Endothelial cell of umbilical vein (primary cell): Measurements from ENCODE around the gene PAQR4. TPM values are rescaled to one million over a fixed set of nuclear protein-coding genes. Genes with fewer than 3 reads are reported as not detected.

ENCODE experiments used
- BruUV-seq: library from RNA; stranded (reverse); fragments of 400-500 nt; replicated peaks from 2 replicates; lab custom pipeline; 2021; lab: Mats Ljungman, UMichigan
- CTCF ChIA-PET: fragments of 300-600, 350-600 bp; sonication (Branson Sonifier 250); formaldehyde crosslinking; loops from one replicate; lab custom pipeline; 2021; ENCODE audit warnings: antibody characterized with exemption, inconsistent platforms; lab: Charles Lee
- POLR2A ChIA-PET: fragments of 300-600, 350-600 bp; sonication (Branson Sonifier 250); formaldehyde crosslinking; loops from one replicate; lab custom pipeline; 2021; ENCODE audit warnings: antibody characterized with exemption, inconsistent platforms; lab: Charles Lee
- DNase-seq: peaks from one replicate; pipeline ENCODE4 v3.0.0-alpha.2; 2011; ENCODE audit warnings: low read depth, low spot score
- FAIRE-seq: peaks from 2 replicates; lab custom pipeline; 2011; peaks lifted over from hg19 to GRCh38; lab: Jason Lieb, UNC
- H2AFZ ChIP-seq: 2 replicates; pipeline ENCODE4 v1.6.0; 2012; ENCODE audit warnings: low read depth, low read length, control low read depth, inconsistent platforms
- H3K27ac ChIP-seq: 2 replicates; pipeline ENCODE4 v1.5.1; 2011; ENCODE audit warnings: low read depth, mild to moderate bottlenecking, control low read depth, low read length, moderate library complexity; ENCODE audit not compliant: insufficient read depth
- H3K27me3 ChIP-seq, 2 experiments: 2 replicates each; pipeline versions ENCODE4 v1.6.0 to v1.6.1; 2011; ENCODE audit warnings: low read length in 2 of 2, mixed read lengths in 1 of 2; ENCODE audit not compliant: control insufficient read depth in 2 of 2, insufficient read depth in 2 of 2
- H3K36me3 ChIP-seq, 2 experiments: 2 replicates in 1 of 2; 3 replicates in 1 of 2; pipeline ENCODE4 v1.5.1; 2011; ENCODE audit warnings: low read length in 2 of 2, mild to moderate bottlenecking in 1 of 2, moderate library complexity in 1 of 2; ENCODE audit not compliant: control insufficient read depth in 2 of 2, insufficient read depth in 2 of 2; ENCODE audit errors: extremely low read depth in 1 of 2
- H3K4me1 ChIP-seq: 3 replicates; pipeline ENCODE4 v1.5.1; 2011; ENCODE audit warnings: mild to moderate bottlenecking, low read length; ENCODE audit not compliant: control insufficient read depth, insufficient read depth; ENCODE audit errors: extremely low read depth
- H3K4me2 ChIP-seq: 2 replicates; pipeline ENCODE4 v1.6.1; 2011; ENCODE audit warnings: low read length, control low read depth, mixed read lengths; ENCODE audit not compliant: insufficient read depth
- H3K4me3 ChIP-seq, 3 experiments: fragments of 200-600 bp in 1 of 3; sonication (generic), shearing (Covaris generic) in 1 of 3; replicated peaks in 1 of 3; 2 replicates each; pipeline ENCODE4 v1.5.1; 2011 to 2016; ENCODE audit warnings: control low read depth in 3 of 3, low read length in 3 of 3, mild to moderate bottlenecking in 2 of 3, inconsistent platforms in 1 of 3, low read depth in 1 of 3, moderate library complexity in 1 of 3; ENCODE audit not compliant: insufficient read depth in 1 of 3
- H3K79me2 ChIP-seq: 2 replicates; pipeline ENCODE4 v1.6.0; 2012; ENCODE audit warnings: low read length, inconsistent platforms; ENCODE audit not compliant: control insufficient read depth, insufficient read depth
- H3K9ac ChIP-seq: replicated peaks from 2 replicates; pipeline ENCODE3; 2011; ENCODE audit warnings: low read length, control low read depth; ENCODE audit not compliant: insufficient read depth; ENCODE audit errors: extremely low read depth
- H3K9me1 ChIP-seq: replicated peaks from 3 replicates; pipeline ENCODE4 v1.6.0; 2011; ENCODE audit warnings: mild to moderate bottlenecking, low read length; ENCODE audit not compliant: control insufficient read depth, insufficient read depth; ENCODE audit errors: extremely low read depth
- H3K9me3 ChIP-seq: replicated peaks from 2 replicates; pipeline ENCODE4 v1.5.1; 2012; ENCODE audit warnings: low read length, inconsistent platforms; ENCODE audit not compliant: control insufficient read depth, insufficient read depth
- H4K20me1 ChIP-seq: replicated peaks from 2 replicates; pipeline ENCODE3; 2011; ENCODE audit warnings: mild to moderate bottlenecking, low read length; ENCODE audit not compliant: control insufficient read depth, insufficient read depth; ENCODE audit errors: extremely low read depth
- EZH2 ChIP-seq: IDR thresholded peaks from 2 replicates; pipeline ENCODE4 v1.6.1; 2012; ENCODE audit warnings: borderline replicate concordance, low read depth, mild to moderate bottlenecking, moderate library complexity, low read length, inconsistent platforms; ENCODE audit not compliant: severe bottlenecking
- FOS ChIP-seq: IDR thresholded peaks from 2 replicates; pipeline ENCODE4 v1.6.1; 2011; ENCODE audit warnings: mild to moderate bottlenecking, low read length, moderate library complexity, borderline replicate concordance; ENCODE audit not compliant: insufficient read depth
- GATA2 ChIP-seq: IDR thresholded peaks from 2 replicates; pipeline ENCODE4 v1.7.0; 2011; ENCODE audit warnings: low read depth, mild to moderate bottlenecking, moderate library complexity, mixed read lengths, low read length; ENCODE audit not compliant: insufficient read length, insufficient read depth
- JUN ChIP-seq: IDR thresholded peaks from 2 replicates; pipeline ENCODE4 v1.6.1; 2011; ENCODE audit warnings: borderline replicate concordance, low read depth; ENCODE audit not compliant: insufficient read length, insufficient read depth
- MYC ChIP-seq: IDR thresholded peaks from one replicate; pipeline ENCODE4 v1.6.1; 2011; ENCODE audit warnings: mild to moderate bottlenecking, low read depth, low read length
- POLR2A ChIP-seq: IDR thresholded peaks from 2 replicates; pipeline ENCODE4 v1.6.1; 2012; ENCODE audit warnings: low read depth, mild to moderate bottlenecking, control low read depth, low read length
- POLR2AphosphoS5 ChIP-seq: IDR thresholded peaks from 2 replicates; pipeline ENCODE4 v1.6.1; 2012; ENCODE audit warnings: low read depth, mild to moderate bottlenecking, control low read depth, low read length, moderate library complexity; ENCODE audit not compliant: insufficient read depth
- dilution Hi-C: fragments of 300-500 bp; cut with MboI; formaldehyde crosslinking; loops from one replicate; pipeline ENCODE4 v1.15.0; 2019; ENCODE audit warnings: low sequenced_read_pairs; ENCODE audit not compliant: extremely low pct_ligation_motif_present
- intact Hi-C: fragments of 100-400 bp; cut with micrococcal nuclease; formaldehyde crosslinking; loops from one replicate; pipeline ENCODE4 v1.10.0; 2022
- polyA plus RNA-seq, 4 experiments: library from polyadenylated mRNA; depleted of rRNA in 3 of 4; stranded (reverse) in 3 of 4; unstranded in 1 of 4; fragments of >200 nt; gene quantifications; 2 replicates each; pipeline versions ENCODE4 v1.2.1 to v1.2.3, GENCODE V29; 2011 to 2012; ENCODE audit warnings: missing spikeins in 1 of 4
- total RNA-seq: library from RNA; stranded (reverse); gene quantifications from 2 replicates; pipeline ENCODE4 v1.2.3, GENCODE V29; 2021
- TF ChIP-seq, protein P1 (sequence below), 2 donors: IDR thresholded peaks; 1 replicate in 1 of 2; 2 replicates in 1 of 2; pipeline ENCODE4 v1.5.1; 2011; ENCODE audit warnings: low read length in 2 of 2, mild to moderate bottlenecking in 2 of 2, moderate library complexity in 2 of 2, control low read depth in 1 of 2, inconsistent platforms in 1 of 2, low read depth in 1 of 2; ENCODE audit not compliant: insufficient read depth in 1 of 2; ENCODE audit errors: extremely low read depth in 1 of 2
- TF ChIP-seq, protein P2 (sequence below): IDR thresholded peaks from 2 replicates; pipeline ENCODE4 v1.6.1; 2011; ENCODE audit not compliant: insufficient read depth, insufficient read length

PAQR4 gene
- total and polyA plus RNA-seq, 2 donors (not counting 3 experiments of a cell fraction or from before 2014, with no cell fraction given), result 23.8 to 31.2 TPM

DNA sequence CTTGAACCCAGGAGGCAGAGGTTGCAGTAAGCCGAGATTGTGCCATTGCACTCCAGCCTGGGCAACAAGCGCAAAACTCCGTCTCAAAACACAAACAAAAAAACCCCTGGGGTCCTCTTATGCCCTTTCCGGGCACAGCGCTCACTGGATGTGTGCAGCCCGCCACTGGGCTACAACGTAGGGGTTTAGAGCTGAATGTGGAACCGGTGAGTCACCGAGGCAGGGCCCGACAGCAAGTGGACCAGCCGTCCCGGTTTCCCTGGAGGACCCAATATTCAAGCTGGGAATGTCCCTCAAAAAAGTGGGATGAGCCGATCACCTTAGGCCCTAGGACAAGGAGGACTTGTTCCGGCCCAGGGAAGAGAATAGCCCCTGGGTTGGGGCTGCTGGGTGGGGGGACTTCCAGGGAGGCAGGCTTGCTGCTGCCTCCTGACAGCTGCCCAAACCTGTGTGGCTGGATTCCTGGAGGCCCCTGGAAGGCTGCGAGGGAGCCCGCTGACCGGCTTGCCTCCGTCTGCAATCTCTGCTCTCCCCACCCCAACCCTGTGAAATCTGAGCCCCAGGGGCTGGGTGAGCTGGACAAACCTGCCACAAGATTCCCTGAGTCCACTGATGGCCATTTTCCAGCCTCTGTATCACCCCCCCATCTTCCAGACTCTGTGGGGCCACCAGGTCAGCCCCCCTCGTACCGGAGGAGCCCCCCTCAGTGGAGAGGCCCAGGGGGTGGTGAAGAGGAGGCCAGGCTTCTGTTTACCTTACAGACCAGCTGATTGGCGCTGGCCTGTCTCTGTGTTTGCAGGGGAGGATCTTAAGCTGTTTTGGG, 40.6 kb downstream of the PAQR4 start:
- no TSS peak for BruUV-seq
- dilution Hi-C loops, result no loop called here

More for the DNA sequence above, 40.6 kb downstream of the PAQR4 start:
- H4K20me1 ChIP-seq, result no peaks in the 10 kb centered on the region
- intact Hi-C loops, result no loop called here
- no peak overlapping the region for H3K4me3 ChIP-seq
- ChIA-PET POLR2A (interaction anchor here (1.2 kb wide), 1 partner anchor 10 kb away, joined by 6 read pairs; the partner anchor contains the start of gene TNFRSF12A), CTCF (interaction anchor here (1.8 to 2.0 kb wide), 3 partner anchors 11 to 40 kb away, joined by 4 to 9 read pairs (median 7); partner anchors contain the start of genes PAQR4 and TNFRSF12A)
- no peaks in the 10 kb centered on the region for H3K36me3 ChIP-seq
- H3K4me1 ChIP-seq, result peaks cover 16% of the 10 kb centered on the region
- no peak overlapping the region for H2AFZ ChIP-seq
- H3K79me2 ChIP-seq, result no peaks in the 10 kb centered on the region
- DNase-seq, result no peak
- no peak overlapping the region for H3K27ac ChIP-seq
- H3K27me3 ChIP-seq, result peaks cover 20 to 21% of the 10 kb centered on the region in 2 experiments
- H3K9ac ChIP-seq, result no peak overlapping the region
- no peaks in the 10 kb centered on the region for H3K9me3 ChIP-seq
- TF ChIP-seq, protein P1, sequence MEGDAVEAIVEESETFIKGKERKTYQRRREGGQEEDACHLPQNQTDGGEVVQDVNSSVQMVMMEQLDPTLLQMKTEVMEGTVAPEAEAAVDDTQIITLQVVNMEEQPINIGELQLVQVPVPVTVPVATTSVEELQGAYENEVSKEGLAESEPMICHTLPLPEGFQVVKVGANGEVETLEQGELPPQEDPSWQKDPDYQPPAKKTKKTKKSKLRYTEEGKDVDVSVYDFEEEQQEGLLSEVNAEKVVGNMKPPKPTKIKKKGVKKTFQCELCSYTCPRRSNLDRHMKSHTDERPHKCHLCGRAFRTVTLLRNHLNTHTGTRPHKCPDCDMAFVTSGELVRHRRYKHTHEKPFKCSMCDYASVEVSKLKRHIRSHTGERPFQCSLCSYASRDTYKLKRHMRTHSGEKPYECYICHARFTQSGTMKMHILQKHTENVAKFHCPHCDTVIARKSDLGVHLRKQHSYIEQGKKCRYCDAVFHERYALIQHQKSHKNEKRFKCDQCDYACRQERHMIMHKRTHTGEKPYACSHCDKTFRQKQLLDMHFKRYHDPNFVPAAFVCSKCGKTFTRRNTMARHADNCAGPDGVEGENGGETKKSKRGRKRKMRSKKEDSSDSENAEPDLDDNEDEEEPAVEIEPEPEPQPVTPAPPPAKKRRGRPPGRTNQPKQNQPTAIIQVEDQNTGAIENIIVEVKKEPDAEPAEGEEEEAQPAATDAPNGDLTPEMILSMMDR (IDR thresholded peaks at IDR 0.05; ENCODE audit: extremely low read depth in 1 of 2, insufficient read depth in 1 of 2, low read depth in 1 of 2, low read length in 2 of 2), result no peak
- TF ChIP-seq FOS (no peak), EZH2 (no peak), MYC (no peak), POLR2AphosphoS5 (no peak), JUN (no peak), POLR2A (no peak), GATA2 (no peak)
- TF ChIP-seq, protein P2, sequence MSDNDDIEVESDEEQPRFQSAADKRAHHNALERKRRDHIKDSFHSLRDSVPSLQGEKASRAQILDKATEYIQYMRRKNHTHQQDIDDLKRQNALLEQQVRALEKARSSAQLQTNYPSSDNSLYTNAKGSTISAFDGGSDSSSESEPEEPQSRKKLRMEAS, result no peak
- FAIRE-seq, result no peak
- H3K4me2 ChIP-seq, result no peak overlapping the region
- H3K9me1 ChIP-seq, result no peaks in the 10 kb centered on the region
